IMR-90 (cell line): ENCODE measurements around the gene RPL31. TPM values are rescaled to one million over a fixed set of nuclear protein-coding genes. Genes with fewer than 3 reads are reported as not detected.

Experiments used
- ATAC-seq: fragments of 200-7000 bp; cut with Tn5 transposase; 2 replicates; pipeline ENCODE4 v1.9.1; 2020; ENCODE audit warnings: low read depth, mild to moderate bottlenecking, moderate library complexity
- BruUV-seq: library from RNA; stranded (reverse); fragments of 400-500 nt; replicated peaks from 2 replicates; lab custom pipeline; 2021; lab: Mats Ljungman, UMichigan
- CTCF ChIA-PET: fragments of 300-600 bp; formaldehyde crosslinking; extraction: SDS; loops from one replicate; lab custom pipeline; 2021; ENCODE audit warnings: antibody characterized with exemption; lab: Yijun Ruan, JAX
- POLR2A ChIA-PET: fragments of 300-600 bp; sonication (Branson Sonifier 250); formaldehyde crosslinking; loops from one replicate; lab custom pipeline; 2022; ENCODE audit warnings: antibody characterized with exemption; ENCODE audit not compliant: unreplicated experiment; lab: Charles Lee
- DNase-seq: peaks from one replicate; pipeline ENCODE4 v3.0.0; 2013
- H2AFZ ChIP-seq: replicated peaks from 2 replicates; pipeline ENCODE3; 2013; ENCODE audit warnings: low read length, mild to moderate bottlenecking; ENCODE audit not compliant: poor library complexity
- H2AK5ac ChIP-seq: 2 replicates; pipeline ENCODE4 v1.6.1; 2013; ENCODE audit warnings: low read depth, low read length, inconsistent platforms
- H2AK9ac ChIP-seq: replicated peaks from 2 replicates; pipeline ENCODE3; 2013; ENCODE audit warnings: mild to moderate bottlenecking, low read depth, low read length, moderate library complexity; ENCODE audit not compliant: poor library complexity
- H2BK120ac ChIP-seq: 2 replicates; pipeline ENCODE4 v1.6.1; 2013; ENCODE audit warnings: low read depth, low read length, inconsistent platforms
- H2BK15ac ChIP-seq: 3 replicates; pipeline ENCODE4 v1.6.1; 2013; ENCODE audit warnings: low read depth, low read length, inconsistent platforms
- H2BK20ac ChIP-seq: 2 replicates; pipeline ENCODE4 v1.6.1; 2013; ENCODE audit warnings: low read depth, mild to moderate bottlenecking, inconsistent platforms, low read length, moderate library complexity
- H2BK5ac ChIP-seq: 2 replicates; pipeline ENCODE4 v1.6.1; 2013; ENCODE audit warnings: mild to moderate bottlenecking, low read depth, low read length, inconsistent platforms; ENCODE audit not compliant: poor library complexity, severe bottlenecking
- H3K14ac ChIP-seq: replicated peaks from 2 replicates; pipeline ENCODE4 v1.6.1; 2013; ENCODE audit warnings: low read depth, low read length, inconsistent platforms
- H3K18ac ChIP-seq: 2 replicates; pipeline ENCODE4 v1.6.1; 2013; ENCODE audit warnings: low read depth, low read length, control low read depth
- H3K23ac ChIP-seq: 2 replicates; pipeline ENCODE4 v1.6.1; 2013; ENCODE audit warnings: low read depth, low read length, inconsistent platforms
- H3K27ac ChIP-seq: 2 replicates; pipeline ENCODE4 v1.5.1; 2013; ENCODE audit warnings: mild to moderate bottlenecking, control low read depth, low read length; ENCODE audit not compliant: insufficient read depth
- H3K27me3 ChIP-seq: 2 replicates; pipeline ENCODE4 v1.6.1; 2013; ENCODE audit warnings: low read length; ENCODE audit not compliant: control insufficient read depth, insufficient read depth
- H3K36me3 ChIP-seq: 2 replicates; pipeline ENCODE4 v1.6.1; 2013; ENCODE audit warnings: low read length, mixed read lengths; ENCODE audit not compliant: control insufficient read depth, insufficient read depth
- H3K4ac ChIP-seq: 2 replicates; pipeline ENCODE4 v1.6.1; 2013; ENCODE audit warnings: low read depth, low read length, inconsistent platforms
- H3K4me1 ChIP-seq: 2 replicates; pipeline ENCODE4 v1.6.1; 2013; ENCODE audit warnings: low read length, mixed read lengths; ENCODE audit not compliant: control insufficient read depth, insufficient read depth
- H3K4me2 ChIP-seq: 2 replicates; pipeline ENCODE4 v1.6.1; 2013; ENCODE audit warnings: low read depth, mild to moderate bottlenecking, control low read depth, low read length, moderate library complexity
- H3K4me3 ChIP-seq: 2 replicates; pipeline ENCODE4 v1.5.1; 2013; ENCODE audit warnings: low read depth, mild to moderate bottlenecking, control low read depth, low read length, moderate library complexity; ENCODE audit not compliant: insufficient read depth
- H3K56ac ChIP-seq: 2 replicates; pipeline ENCODE4 v1.6.1; 2013; ENCODE audit warnings: low read length, inconsistent platforms; ENCODE audit not compliant: insufficient read depth; ENCODE audit errors: extremely low read depth
- H3K79me1 ChIP-seq, 2 experiments: 2 replicates each; pipeline ENCODE4 v1.6.1; 2013; ENCODE audit warnings: low read length in 2 of 2, inconsistent platforms in 1 of 2, low read depth in 1 of 2
- H3K9ac ChIP-seq: 2 replicates; pipeline ENCODE4 v1.6.1; 2013; ENCODE audit warnings: low read depth, low read length, control low read depth
- H3K9me1 ChIP-seq: 2 replicates; pipeline ENCODE4 v1.6.1; 2013; ENCODE audit warnings: low read length, inconsistent platforms; ENCODE audit not compliant: insufficient read depth
- H3K9me3 ChIP-seq: 2 replicates; pipeline ENCODE4 v1.6.1; 2013; ENCODE audit warnings: low read length; ENCODE audit not compliant: control insufficient read depth, insufficient read depth
- H4K20me1 ChIP-seq: 2 replicates; pipeline ENCODE4 v1.6.1; 2013; ENCODE audit warnings: low read length, inconsistent platforms; ENCODE audit not compliant: insufficient read depth
- H4K5ac ChIP-seq: 2 replicates; pipeline ENCODE4 v1.6.1; 2013; ENCODE audit warnings: mild to moderate bottlenecking, low read depth, low read length, control low read depth
- H4K8ac ChIP-seq, 2 experiments: 2 replicates each; pipeline ENCODE4 v1.6.1; 2013; ENCODE audit warnings: low read depth in 2 of 2, low read length in 2 of 2, control low read depth in 1 of 2, inconsistent platforms in 1 of 2
- H4K91ac ChIP-seq: 2 replicates; pipeline ENCODE4 v1.6.1; 2013; ENCODE audit warnings: low read depth, low read length, inconsistent platforms; ENCODE audit not compliant: insufficient read depth
- BHLHE40 ChIP-seq: fragments of 150-350 bp; IDR thresholded peaks from 2 replicates; pipeline ENCODE4 v1.6.1; 2016; ENCODE audit warnings: mild to moderate bottlenecking, low read depth, low read length
- CEBPB ChIP-seq: IDR thresholded peaks from 2 replicates; pipeline ENCODE4 v1.6.1; 2012; ENCODE audit warnings: low read depth, low read length, improper control_type of control experiment
- CHD1 ChIP-seq: IDR thresholded peaks from 2 replicates; pipeline ENCODE4 v1.6.1; 2012; ENCODE audit warnings: low read depth, low read length, improper control_type of control experiment
- FOS ChIP-seq: fragments of 150-350 bp; IDR thresholded peaks from 2 replicates; pipeline ENCODE4 v1.6.1; 2016; ENCODE audit warnings: low read depth, low read length
- MAFK ChIP-seq: IDR thresholded peaks from 2 replicates; pipeline ENCODE4 v1.6.1; 2012; ENCODE audit warnings: low read depth, low read length, improper control_type of control experiment
- MAZ ChIP-seq: IDR thresholded peaks from 2 replicates; pipeline ENCODE4 v1.6.1; 2012; ENCODE audit warnings: low read depth, mild to moderate bottlenecking, low read length, improper control_type of control experiment, moderate library complexity, borderline replicate concordance
- MXI1 ChIP-seq: IDR thresholded peaks from 2 replicates; pipeline ENCODE4 v1.6.1; 2012; ENCODE audit warnings: low read depth, mild to moderate bottlenecking, low read length, moderate library complexity, borderline replicate concordance
- NFE2L2 ChIP-seq: fragments of 150-350 bp; IDR thresholded peaks from 2 replicates; pipeline ENCODE4 v1.6.1; 2016; ENCODE audit warnings: low read depth, mild to moderate bottlenecking, low read length
- POLR2A ChIP-seq: IDR thresholded peaks from 2 replicates; pipeline ENCODE4 v1.6.1; 2012; ENCODE audit warnings: mild to moderate bottlenecking, low read depth, low read length
- RAD21 ChIP-seq: IDR thresholded peaks from 2 replicates; pipeline ENCODE4 v1.6.1; 2012; ENCODE audit warnings: low read length, improper control_type of control experiment
- RCOR1 ChIP-seq: IDR thresholded peaks from 2 replicates; pipeline ENCODE4 v1.6.1; 2012; ENCODE audit warnings: mild to moderate bottlenecking, low read length, improper control_type of control experiment; ENCODE audit not compliant: insufficient replicate concordance
- RFX5 ChIP-seq: IDR thresholded peaks from 2 replicates; pipeline ENCODE4 v1.8.0; 2012; ENCODE audit warnings: low read depth, mild to moderate bottlenecking, low read length, moderate library complexity
- SMC3 ChIP-seq: fragments of 150-350 bp; IDR thresholded peaks from 2 replicates; pipeline ENCODE4 v1.6.1; 2016; ENCODE audit warnings: low read depth, mild to moderate bottlenecking, antibody characterized with exemption, low read length, moderate library complexity
- WGBS, 2 experiments: methylation state at CpG; one replicate each; pipeline versions ENCODE4 v1.1.5 to v1.1.7; 2013; ENCODE audit warnings: missing lambda C conversion rate in 2 of 2; ENCODE audit not compliant: insufficient read length in 1 of 2; ENCODE audit errors: extremely low coverage in 2 of 2; 5-methylcytosine and 5-hydroxymethylcytosine counted together
- dilution Hi-C: fragments of 300-500 bp; cut with HindIII; formaldehyde crosslinking; loops from one replicate; pipeline ENCODE4 v1.14.3; 2018; ENCODE audit warnings: low sequenced_read_pairs; ENCODE audit not compliant: unreplicated experiment
- in situ Hi-C: fragments of 300-500 bp; cut with MboI; formaldehyde crosslinking; loops from 3 replicates; pipeline ENCODE4 v1.14.3; 2019; ENCODE audit warnings: low sequenced_read_pairs, inconsistent platforms, mixed read lengths
- intact Hi-C: fragments of 100-400 bp; cut with micrococcal nuclease; formaldehyde crosslinking; loops from 2 replicates; pipeline ENCODE4 v1.10.0; 2022
- polyA plus RNA-seq, 3 experiments: library from polyadenylated mRNA; depleted of rRNA; stranded (reverse); fragments of >200 nt; gene quantifications; 2 replicates each; pipeline ENCODE4 v1.2.3, GENCODE V29; 2012; ENCODE audit warnings: low replicate concordance in 1 of 3
- total RNA-seq: library from RNA; depleted of rRNA; stranded (reverse); fragments of >200 nt; gene quantifications from 2 replicates; pipeline ENCODE4 v1.2.3, GENCODE V29; 2012
- TF ChIP-seq, protein P1 (sequence below): conservative IDR thresholded peaks from 2 replicates; pipeline ENCODE4 v1.5.1; 2012; ENCODE audit warnings: mild to moderate bottlenecking, low read depth, low read length, improper control_type of control experiment
- TF ChIP-seq, protein P2 (sequence below): fragments of 150-350 bp; IDR thresholded peaks from 2 replicates; pipeline ENCODE4 v1.6.1; 2016; ENCODE audit warnings: low read depth, mild to moderate bottlenecking, low read length, moderate library complexity, borderline replicate concordance
- TF ChIP-seq, protein P3 (sequence below): fragments of 150-350 bp; IDR thresholded peaks from 2 replicates; pipeline ENCODE4 v1.6.1; 2017; ENCODE audit warnings: mild to moderate bottlenecking, antibody characterized with exemption, low read length, low read depth

Gene RPL31
- total and polyA plus RNA-seq, 2 of the 4 experiments (the other 2 are of a cell fraction), result 358 to 2,908 TPM

DNA sequence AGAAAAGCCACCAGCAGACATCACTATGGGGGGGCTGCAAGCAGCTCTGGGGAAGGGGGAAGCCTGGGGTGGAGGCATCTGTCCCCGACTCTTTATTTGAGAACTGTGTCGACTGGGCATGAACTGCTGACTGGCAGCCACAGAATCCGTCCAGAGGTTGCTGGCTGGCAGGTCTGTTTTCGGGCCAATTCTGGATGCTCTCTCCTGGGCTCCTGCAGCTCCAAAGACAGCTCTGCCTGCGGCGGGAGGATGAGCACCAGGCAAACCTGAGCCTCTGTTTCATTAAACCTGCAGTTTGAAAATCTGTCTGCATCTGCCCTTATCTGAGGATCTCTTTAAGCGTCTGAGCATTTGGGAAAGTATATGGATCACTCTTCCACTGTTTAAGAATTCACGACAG, 34.4 kb upstream of the RPL31 start:
- H4K8ac ChIP-seq, result no peak overlapping the region
- H3K9me1 ChIP-seq, result peaks cover 6% of the 10 kb centered on the region; the same call in 1 of the 2 replicates
- ChIA-PET POLR2A (no interaction called here), CTCF (interaction anchor here (0.6 kb wide), 1 partner anchor 73 kb away, joined by 4 read pairs; no protein-coding TSS in a partner anchor)
- no peaks in the 10 kb centered on the region for H3K4me1 ChIP-seq
- no peak overlapping the region for H4K5ac ChIP-seq
- no peak overlapping the region for H2BK20ac ChIP-seq
- WGBS, 2 experiments, result 93% methylated on average over 6 of the region's 8 CpGs; no CpG with 5 or more reads in 1 of the 2 experiments
- H2AFZ ChIP-seq, result no peak overlapping the region
- in situ Hi-C loops (no loop called here), dilution Hi-C loops (no loop called here), intact Hi-C loops (no loop called here)
- no TSS peak for BruUV-seq
- H4K20me1 ChIP-seq, result no peaks in the 10 kb centered on the region
- H3K9ac ChIP-seq, result no peak overlapping the region
- no peak overlapping the region for H3K14ac ChIP-seq
- H3K18ac ChIP-seq, result no peak overlapping the region
- H3K4ac ChIP-seq, result no peak overlapping the region
- TF ChIP-seq RAD21, result no peak
- no peak for TF ChIP-seq BHLHE40
- TF ChIP-seq, protein P1, sequence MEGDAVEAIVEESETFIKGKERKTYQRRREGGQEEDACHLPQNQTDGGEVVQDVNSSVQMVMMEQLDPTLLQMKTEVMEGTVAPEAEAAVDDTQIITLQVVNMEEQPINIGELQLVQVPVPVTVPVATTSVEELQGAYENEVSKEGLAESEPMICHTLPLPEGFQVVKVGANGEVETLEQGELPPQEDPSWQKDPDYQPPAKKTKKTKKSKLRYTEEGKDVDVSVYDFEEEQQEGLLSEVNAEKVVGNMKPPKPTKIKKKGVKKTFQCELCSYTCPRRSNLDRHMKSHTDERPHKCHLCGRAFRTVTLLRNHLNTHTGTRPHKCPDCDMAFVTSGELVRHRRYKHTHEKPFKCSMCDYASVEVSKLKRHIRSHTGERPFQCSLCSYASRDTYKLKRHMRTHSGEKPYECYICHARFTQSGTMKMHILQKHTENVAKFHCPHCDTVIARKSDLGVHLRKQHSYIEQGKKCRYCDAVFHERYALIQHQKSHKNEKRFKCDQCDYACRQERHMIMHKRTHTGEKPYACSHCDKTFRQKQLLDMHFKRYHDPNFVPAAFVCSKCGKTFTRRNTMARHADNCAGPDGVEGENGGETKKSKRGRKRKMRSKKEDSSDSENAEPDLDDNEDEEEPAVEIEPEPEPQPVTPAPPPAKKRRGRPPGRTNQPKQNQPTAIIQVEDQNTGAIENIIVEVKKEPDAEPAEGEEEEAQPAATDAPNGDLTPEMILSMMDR, result no peak
- no peak for TF ChIP-seq MAFK
- no peak for TF ChIP-seq RCOR1
- TF ChIP-seq MXI1, result no peak
- TF ChIP-seq RFX5, result no peak
- TF ChIP-seq, protein P2, sequence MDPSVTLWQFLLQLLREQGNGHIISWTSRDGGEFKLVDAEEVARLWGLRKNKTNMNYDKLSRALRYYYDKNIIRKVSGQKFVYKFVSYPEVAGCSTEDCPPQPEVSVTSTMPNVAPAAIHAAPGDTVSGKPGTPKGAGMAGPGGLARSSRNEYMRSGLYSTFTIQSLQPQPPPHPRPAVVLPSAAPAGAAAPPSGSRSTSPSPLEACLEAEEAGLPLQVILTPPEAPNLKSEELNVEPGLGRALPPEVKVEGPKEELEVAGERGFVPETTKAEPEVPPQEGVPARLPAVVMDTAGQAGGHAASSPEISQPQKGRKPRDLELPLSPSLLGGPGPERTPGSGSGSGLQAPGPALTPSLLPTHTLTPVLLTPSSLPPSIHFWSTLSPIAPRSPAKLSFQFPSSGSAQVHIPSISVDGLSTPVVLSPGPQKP, result no peak
- no peak for TF ChIP-seq CEBPB
- TF ChIP-seq CHD1, result no peak
- TF ChIP-seq, protein P3, sequence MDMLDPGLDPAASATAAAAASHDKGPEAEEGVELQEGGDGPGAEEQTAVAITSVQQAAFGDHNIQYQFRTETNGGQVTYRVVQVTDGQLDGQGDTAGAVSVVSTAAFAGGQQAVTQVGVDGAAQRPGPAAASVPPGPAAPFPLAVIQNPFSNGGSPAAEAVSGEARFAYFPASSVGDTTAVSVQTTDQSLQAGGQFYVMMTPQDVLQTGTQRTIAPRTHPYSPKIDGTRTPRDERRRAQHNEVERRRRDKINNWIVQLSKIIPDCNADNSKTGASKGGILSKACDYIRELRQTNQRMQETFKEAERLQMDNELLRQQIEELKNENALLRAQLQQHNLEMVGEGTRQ, result no peak
- TF ChIP-seq SMC3, result no peak
- no peak for TF ChIP-seq NFE2L2
- TF ChIP-seq MAZ, result no peak
- no peak for TF ChIP-seq FOS
- TF ChIP-seq POLR2A, result no peak
- DNase-seq, result no peak
- H4K91ac ChIP-seq, result no peak overlapping the region
- no peak overlapping the region for H2BK120ac ChIP-seq
- H3K79me1 ChIP-seq, result no peaks in the 10 kb centered on the region
- H3K4me3 ChIP-seq, result no peak overlapping the region
- H3K9me3 ChIP-seq, result no peaks in the 10 kb centered on the region
- no peak overlapping the region for H3K4me2 ChIP-seq
- H2BK15ac ChIP-seq, result no peak overlapping the region
- no peak overlapping the region for H2AK9ac ChIP-seq
- no peak overlapping the region for H3K27ac ChIP-seq
- H3K36me3 ChIP-seq, result peaks cover 25% of the 10 kb centered on the region
- no peak overlapping the region for H3K23ac ChIP-seq
- H2BK5ac ChIP-seq, result no peak overlapping the region
- no peaks in the 10 kb centered on the region for H3K27me3 ChIP-seq
- H3K56ac ChIP-seq, result no peak overlapping the region
- ATAC-seq, result no peak
- H2AK5ac ChIP-seq, result no peak overlapping the region
